ENCODE results near the gene GPR137B. TPM values are rescaled to one million over a fixed set of nuclear protein-coding genes. Genes with fewer than 3 reads are reported as not detected.

GPR137B gene
- total and polyA plus RNA-seq, 10 donors = 5.2 to 54.8 (median 37.6) TPM

GRCh38 chr1:236147521-236148469, 5.5 kb downstream of the GPR137B start:
- Histone ChIP-seq H3K27me3 (replicated peaks in 1 of 7) (peaks cover 0 to 5% (median 0%) of the 10 kb centered on the region in 7 donors), H3K9me3 (no peaks in the 10 kb centered on the region), H3K4me1 (peaks cover 8 to 82% (median 35%) of the 10 kb centered on the region in 6 donors), H3K4me3 (no peak overlapping the region), H3K27ac (peak overlapping the region in 3 of 8 donors; percentile 31 to 51 (median 37)), H3K36me3 (no peaks in the 10 kb centered on the region)
- intact Hi-C loops (cut with DNase I; ENCODE audit: low total_unique reads) = loop anchor here (10.0 kb wide), 1 partner anchor 137 kb away; the partner anchor contains the start of gene ERO1B
- WGBS, 5 donors = 78 to 90% (median 86%) methylated on average over 14 to 17 of the region's 17 CpGs
- DNase-seq = no peak
- no peak for TF ChIP-seq POLR2AphosphoS5 (IDR thresholded peaks at IDR 0.05)
- no peak for TF ChIP-seq CTCF (IDR thresholded peaks at IDR 0.05 in 8 of 11, conservative IDR thresholded peaks at IDR 0.05 in 3 of 11)
- TF ChIP-seq POLR2A (IDR thresholded peaks at IDR 0.05) = no peak

GRCh38 chr1:236148470-236148845, 6.1 kb downstream of the GPR137B start:
- no peak for TF ChIP-seq CTCF (IDR thresholded peaks at IDR 0.05 in 8 of 11, conservative IDR thresholded peaks at IDR 0.05 in 3 of 11)
- no peak for TF ChIP-seq POLR2A (IDR thresholded peaks at IDR 0.05)
- TF ChIP-seq POLR2AphosphoS5 (IDR thresholded peaks at IDR 0.05) = no peak
- no peaks in the 10 kb centered on the region for H3K36me3 ChIP-seq
- H3K4me1 ChIP-seq = peaks cover 8 to 75% (median 30%) of the 10 kb centered on the region in 6 donors
- H3K9me3 ChIP-seq = no peaks in the 10 kb centered on the region
- H3K27ac ChIP-seq = peak overlapping the region in 3 of 8 donors; percentile 31 to 57 (median 54)
- intact Hi-C loops (cut with DNase I; ENCODE audit: low total_unique reads) = loop anchor here (10.0 kb wide), 1 partner anchor 136 kb away; the partner anchor contains the start of gene ERO1B
- H3K27me3 ChIP-seq (replicated peaks in 1 of 7) = no peaks in the 10 kb centered on the region
- DNase-seq = no peak
- H3K4me3 ChIP-seq = no peak overlapping the region
- 65 to 78% (median 75%) methylated on average over 8 of the region's 8 CpGs for WGBS, 5 donors

- 77 to 86% (median 84%) methylated on average over 18 of the region's 18 CpGs for WGBS, 5 donors
- no peak overlapping the region for H3K4me3 ChIP-seq
- no peaks in the 10 kb centered on the region for H3K9me3 ChIP-seq
- no peaks in the 10 kb centered on the region for H3K27me3 ChIP-seq (replicated peaks in 1 of 7)
- H3K4me1 ChIP-seq = peaks cover 3 to 69% (median 23%) of the 10 kb centered on the region in 6 donors
- DNase-seq = no peak
- H3K36me3 ChIP-seq = no peaks in the 10 kb centered on the region
- no peak for TF ChIP-seq POLR2AphosphoS5 (IDR thresholded peaks at IDR 0.05)
- peak overlapping the region in 2 of 8 donors; percentile 54 to 57 for H3K27ac ChIP-seq
- intact Hi-C loops (cut with DNase I; ENCODE audit: low total_unique reads) = loop anchor here (10.0 kb wide), 1 partner anchor 136 kb away; the partner anchor contains the start of gene ERO1B
Observed at GRCh38 chr1:236149003-236149595, 6.8 kb downstream of the GPR137B start.

GRCh38 chr1:236149696-236150228, 7.4 kb downstream of the GPR137B start:
- Histone ChIP-seq H3K27me3 (replicated peaks in 1 of 7) (no peaks in the 10 kb centered on the region), H3K4me1 (peaks cover 0 to 67% (median 18%) of the 10 kb centered on the region in 6 donors), H3K27ac (peak overlapping the region in 2 of 8 donors; percentile 54 to 57), H3K9me3 (no peaks in the 10 kb centered on the region), H3K4me3 (no peak overlapping the region), H3K36me3 (no peaks in the 10 kb centered on the region)
- no peak for DNase-seq
- WGBS, 5 donors = 68 to 87% (median 81%) methylated on average over 6 to 10 of the region's 10 CpGs
- intact Hi-C loops (cut with DNase I; ENCODE audit: low total_unique reads) = loop anchor here (10.0 kb wide), 1 partner anchor 135 kb away; the partner anchor contains the start of gene ERO1B
- TF ChIP-seq POLR2A (IDR thresholded peaks at IDR 0.05) (no peak), POLR2AphosphoS5 (IDR thresholded peaks at IDR 0.05) (peak in 1 of 3 donors; percentile 41)
